ENCODE results near the gene LRRC3.

Gene LRRC3

DNA sequence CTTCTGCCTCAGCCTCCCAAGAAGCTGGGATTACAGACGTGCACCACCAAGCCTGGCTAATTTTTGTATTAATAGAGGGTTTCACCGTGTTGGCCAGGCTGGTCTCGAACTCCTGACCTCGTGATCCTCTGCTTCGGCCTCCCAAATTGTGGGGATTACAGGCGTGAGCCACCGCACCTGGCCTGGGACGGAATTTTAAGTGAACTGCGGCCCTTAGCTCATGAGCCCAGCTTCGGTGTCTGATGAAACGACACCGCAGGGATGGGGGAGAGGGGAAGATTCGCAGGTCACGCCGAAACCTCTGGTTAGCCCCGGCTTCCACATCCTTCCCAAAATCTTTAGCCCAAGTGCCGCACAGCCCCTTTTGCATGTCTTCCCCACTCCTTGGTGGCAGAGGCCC lies 39.1 kb downstream of the LRRC3 start (continued):
- TF ChIP-seq, protein P1, sequence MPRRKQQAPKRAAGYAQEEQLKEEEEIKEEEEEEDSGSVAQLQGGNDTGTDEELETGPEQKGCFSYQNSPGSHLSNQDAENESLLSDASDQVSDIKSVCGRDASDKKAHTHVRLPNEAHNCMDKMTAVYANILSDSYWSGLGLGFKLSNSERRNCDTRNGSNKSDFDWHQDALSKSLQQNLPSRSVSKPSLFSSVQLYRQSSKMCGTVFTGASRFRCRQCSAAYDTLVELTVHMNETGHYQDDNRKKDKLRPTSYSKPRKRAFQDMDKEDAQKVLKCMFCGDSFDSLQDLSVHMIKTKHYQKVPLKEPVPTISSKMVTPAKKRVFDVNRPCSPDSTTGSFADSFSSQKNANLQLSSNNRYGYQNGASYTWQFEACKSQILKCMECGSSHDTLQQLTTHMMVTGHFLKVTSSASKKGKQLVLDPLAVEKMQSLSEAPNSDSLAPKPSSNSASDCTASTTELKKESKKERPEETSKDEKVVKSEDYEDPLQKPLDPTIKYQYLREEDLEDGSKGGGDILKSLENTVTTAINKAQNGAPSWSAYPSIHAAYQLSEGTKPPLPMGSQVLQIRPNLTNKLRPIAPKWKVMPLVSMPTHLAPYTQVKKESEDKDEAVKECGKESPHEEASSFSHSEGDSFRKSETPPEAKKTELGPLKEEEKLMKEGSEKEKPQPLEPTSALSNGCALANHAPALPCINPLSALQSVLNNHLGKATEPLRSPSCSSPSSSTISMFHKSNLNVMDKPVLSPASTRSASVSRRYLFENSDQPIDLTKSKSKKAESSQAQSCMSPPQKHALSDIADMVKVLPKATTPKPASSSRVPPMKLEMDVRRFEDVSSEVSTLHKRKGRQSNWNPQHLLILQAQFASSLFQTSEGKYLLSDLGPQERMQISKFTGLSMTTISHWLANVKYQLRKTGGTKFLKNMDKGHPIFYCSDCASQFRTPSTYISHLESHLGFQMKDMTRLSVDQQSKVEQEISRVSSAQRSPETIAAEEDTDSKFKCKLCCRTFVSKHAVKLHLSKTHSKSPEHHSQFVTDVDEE (CRISPR knock-in tag; IDR thresholded peaks at IDR 0.05), result no peak
- TF ChIP-seq, protein P2, sequence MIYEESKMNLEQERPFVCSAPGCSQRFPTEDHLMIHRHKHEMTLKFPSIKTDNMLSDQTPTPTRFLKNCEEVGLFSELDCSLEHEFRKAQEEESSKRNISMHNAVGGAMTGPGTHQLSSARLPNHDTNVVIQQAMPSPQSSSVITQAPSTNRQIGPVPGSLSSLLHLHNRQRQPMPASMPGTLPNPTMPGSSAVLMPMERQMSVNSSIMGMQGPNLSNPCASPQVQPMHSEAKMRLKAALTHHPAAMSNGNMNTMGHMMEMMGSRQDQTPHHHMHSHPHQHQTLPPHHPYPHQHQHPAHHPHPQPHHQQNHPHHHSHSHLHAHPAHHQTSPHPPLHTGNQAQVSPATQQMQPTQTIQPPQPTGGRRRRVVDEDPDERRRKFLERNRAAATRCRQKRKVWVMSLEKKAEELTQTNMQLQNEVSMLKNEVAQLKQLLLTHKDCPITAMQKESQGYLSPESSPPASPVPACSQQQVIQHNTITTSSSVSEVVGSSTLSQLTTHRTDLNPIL (CRISPR knock-in tag; IDR thresholded peaks at IDR 0.05; ENCODE audit: low read depth), result no peak

DNA sequence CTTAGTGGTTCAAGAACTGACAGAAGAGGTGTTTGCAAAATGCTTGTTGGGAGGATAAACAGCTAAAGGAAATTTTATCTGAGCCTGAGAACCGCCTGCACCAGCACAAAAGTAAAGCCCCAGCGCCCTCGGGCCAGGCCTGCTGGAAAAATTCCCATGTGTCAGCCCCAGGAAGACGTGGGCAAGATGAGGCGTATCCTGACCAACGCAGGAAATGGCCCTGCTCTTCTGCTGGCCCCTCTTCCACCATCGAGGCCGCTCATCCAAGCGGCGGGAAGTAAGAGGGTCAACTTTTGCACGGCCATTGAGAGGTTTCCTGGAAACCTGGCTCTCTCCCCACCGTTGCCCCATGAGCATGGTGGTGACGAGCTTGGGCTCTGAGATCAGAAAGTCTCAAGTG lies 39.6 kb downstream of the LRRC3 start:
- TF ChIP-seq ZNF70 (CRISPR knock-in tag; IDR thresholded peaks at IDR 0.05) (no peak), SNAI2 (CRISPR knock-in tag; IDR thresholded peaks at IDR 0.05) (no peak)
- no peak for ATAC-seq

DNA sequence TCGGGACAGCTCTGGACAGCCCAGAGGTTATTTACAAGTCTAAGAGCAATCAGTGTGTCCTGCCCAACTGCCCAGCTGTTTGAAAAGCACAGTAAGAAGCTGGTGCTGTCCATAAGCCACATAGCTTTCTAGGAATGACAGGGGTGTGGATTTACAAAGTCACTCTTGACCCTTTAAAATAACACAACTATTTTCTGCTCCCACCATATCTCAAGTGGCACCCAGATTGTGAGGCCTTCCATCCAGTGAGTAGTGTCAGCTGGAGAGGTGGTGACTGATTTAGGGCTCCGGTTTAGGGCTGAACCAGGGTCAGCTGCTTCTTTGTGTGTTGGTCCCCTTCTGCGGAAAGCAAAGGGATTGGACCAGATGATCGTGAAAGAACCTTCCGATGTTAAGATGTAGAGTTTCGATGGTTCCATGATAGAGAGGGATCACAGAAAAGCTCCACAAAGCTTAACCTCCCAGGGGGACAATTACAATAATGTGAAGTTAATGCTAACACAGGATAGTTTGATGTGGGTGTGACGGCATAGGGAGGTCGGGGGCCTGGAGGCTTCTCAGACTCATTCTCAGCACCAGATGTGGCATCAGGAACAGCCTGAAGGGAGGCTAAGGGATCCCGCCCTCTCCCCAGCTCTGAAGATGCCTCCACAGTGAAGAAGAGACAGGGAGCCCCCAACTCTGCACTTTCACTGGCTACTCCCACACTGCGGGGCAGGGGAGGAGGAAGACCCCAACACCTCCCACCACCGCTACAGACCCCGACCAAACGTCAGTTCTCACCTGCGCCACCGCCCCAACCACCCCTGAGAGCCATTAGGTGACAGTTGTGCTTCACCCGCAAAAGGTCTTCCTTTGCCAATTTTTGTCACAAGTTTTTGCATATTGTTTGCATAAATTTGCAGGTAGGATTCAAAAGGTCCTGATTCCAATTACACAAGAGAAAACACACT lies 40.6 kb downstream of the LRRC3 start:
- TF ChIP-seq ISL1 (CRISPR knock-in tag; IDR thresholded peaks at IDR 0.05), result no peak
- TF ChIP-seq, protein P3, sequence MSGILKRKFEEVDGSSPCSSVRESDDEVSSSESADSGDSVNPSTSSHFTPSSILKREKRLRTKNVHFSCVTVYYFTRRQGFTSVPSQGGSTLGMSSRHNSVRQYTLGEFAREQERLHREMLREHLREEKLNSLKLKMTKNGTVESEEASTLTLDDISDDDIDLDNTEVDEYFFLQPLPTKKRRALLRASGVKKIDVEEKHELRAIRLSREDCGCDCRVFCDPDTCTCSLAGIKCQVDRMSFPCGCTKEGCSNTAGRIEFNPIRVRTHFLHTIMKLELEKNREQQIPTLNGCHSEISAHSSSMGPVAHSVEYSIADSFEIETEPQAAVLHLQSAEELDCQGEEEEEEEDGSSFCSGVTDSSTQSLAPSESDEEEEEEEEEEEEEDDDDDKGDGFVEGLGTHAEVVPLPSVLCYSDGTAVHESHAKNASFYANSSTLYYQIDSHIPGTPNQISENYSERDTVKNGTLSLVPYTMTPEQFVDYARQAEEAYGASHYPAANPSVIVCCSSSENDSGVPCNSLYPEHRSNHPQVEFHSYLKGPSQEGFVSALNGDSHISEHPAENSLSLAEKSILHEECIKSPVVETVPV (CRISPR knock-in tag; IDR thresholded peaks at IDR 0.05), result no peak
- no peak for TF ChIP-seq PPARA (CRISPR knock-in tag; IDR thresholded peaks at IDR 0.05; ENCODE audit: borderline replicate concordance)
- TF ChIP-seq, protein P4, sequence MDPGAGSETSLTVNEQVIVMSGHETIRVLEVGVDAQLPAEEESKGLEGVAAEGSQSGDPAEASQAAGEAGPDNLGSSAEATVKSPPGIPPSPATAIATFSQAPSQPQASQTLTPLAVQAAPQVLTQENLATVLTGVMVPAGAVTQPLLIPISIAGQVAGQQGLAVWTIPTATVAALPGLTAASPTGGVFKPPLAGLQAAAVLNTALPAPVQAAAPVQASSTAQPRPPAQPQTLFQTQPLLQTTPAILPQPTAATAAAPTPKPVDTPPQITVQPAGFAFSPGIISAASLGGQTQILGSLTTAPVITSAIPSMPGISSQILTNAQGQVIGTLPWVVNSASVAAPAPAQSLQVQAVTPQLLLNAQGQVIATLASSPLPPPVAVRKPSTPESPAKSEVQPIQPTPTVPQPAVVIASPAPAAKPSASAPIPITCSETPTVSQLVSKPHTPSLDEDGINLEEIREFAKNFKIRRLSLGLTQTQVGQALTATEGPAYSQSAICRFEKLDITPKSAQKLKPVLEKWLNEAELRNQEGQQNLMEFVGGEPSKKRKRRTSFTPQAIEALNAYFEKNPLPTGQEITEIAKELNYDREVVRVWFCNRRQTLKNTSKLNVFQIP (CRISPR knock-in tag; IDR thresholded peaks at IDR 0.05; ENCODE audit: borderline replicate concordance, low read depth), result no peak
- ATAC-seq, result no peak

DNA sequence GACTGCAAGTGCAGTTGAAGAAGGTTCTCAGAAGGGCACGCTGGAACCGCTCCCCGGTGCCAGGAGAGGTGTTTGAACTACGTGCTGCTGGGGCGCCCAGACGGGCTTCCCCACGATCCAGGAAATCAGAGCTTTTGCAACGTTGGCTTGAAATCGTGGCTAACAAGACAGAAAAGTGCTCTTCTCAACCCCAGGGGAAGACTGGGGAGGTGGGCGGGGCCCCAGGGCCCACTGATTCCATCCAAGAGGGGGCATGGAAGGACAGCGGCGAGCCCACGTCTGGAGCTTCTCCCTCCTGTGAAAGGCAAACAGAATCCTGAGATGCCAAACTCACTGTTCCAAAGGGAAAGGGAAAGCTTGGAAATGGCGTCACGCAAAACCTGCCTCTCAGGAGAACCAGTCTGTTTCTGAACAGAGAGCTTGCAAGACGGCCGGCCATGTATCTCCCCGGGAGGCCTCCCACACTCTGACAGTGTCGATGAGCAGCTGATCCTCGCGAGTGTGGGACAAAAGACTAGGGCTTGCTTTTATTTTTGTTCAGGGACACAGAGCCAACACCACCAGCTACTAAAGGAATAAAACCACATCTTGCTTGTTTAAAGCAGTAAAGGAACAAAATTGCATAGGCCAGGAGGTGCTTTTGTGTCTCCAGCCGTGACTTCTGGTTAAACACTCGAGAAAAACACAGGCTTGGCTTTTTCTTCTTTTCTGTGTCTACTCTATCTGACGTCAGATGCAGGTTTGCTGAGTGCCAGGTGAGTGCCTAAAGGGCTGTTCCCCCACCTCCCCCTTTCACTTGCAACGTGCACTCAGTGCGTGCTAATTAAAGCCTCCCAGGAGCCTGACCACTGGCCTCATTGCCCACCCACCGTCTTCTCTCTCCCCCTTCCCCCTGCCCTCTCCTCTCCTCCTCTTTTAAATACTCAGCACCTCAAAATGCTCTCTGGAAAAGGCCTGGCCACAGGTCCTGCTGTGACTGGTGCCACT lies 41.5 kb downstream of the LRRC3 start:
- ATAC-seq, result no peak
- TF ChIP-seq ESRRG (CRISPR knock-in tag; IDR thresholded peaks at IDR 0.05) (no peak), CSDC2 (CRISPR knock-in tag; IDR thresholded peaks at IDR 0.05) (no peak), OSR1 (CRISPR knock-in tag; IDR thresholded peaks at IDR 0.05) (no peak), RARB (CRISPR knock-in tag; IDR thresholded peaks at IDR 0.05) (no peak), TCF4 (CRISPR knock-in tag; IDR thresholded peaks at IDR 0.05; ENCODE audit: borderline replicate concordance) (no peak), PPARA (CRISPR knock-in tag; IDR thresholded peaks at IDR 0.05; ENCODE audit: borderline replicate concordance) (no peak), ZNF565 (CRISPR knock-in tag; conservative IDR thresholded peaks at IDR 0.05; ENCODE audit: low read depth) (no peak), SNAI2 (CRISPR knock-in tag; IDR thresholded peaks at IDR 0.05) (no peak), ZC3H10 (CRISPR knock-in tag; IDR thresholded peaks at IDR 0.05) (no peak), ISL1 (CRISPR knock-in tag; IDR thresholded peaks at IDR 0.05) (no peak), BACH2 (CRISPR knock-in tag; IDR thresholded peaks at IDR 0.05; ENCODE audit: borderline replicate concordance) (no peak), ZFP30 (CRISPR knock-in tag; IDR thresholded peaks at IDR 0.05) (no peak)
- TF ChIP-seq, protein P5, sequence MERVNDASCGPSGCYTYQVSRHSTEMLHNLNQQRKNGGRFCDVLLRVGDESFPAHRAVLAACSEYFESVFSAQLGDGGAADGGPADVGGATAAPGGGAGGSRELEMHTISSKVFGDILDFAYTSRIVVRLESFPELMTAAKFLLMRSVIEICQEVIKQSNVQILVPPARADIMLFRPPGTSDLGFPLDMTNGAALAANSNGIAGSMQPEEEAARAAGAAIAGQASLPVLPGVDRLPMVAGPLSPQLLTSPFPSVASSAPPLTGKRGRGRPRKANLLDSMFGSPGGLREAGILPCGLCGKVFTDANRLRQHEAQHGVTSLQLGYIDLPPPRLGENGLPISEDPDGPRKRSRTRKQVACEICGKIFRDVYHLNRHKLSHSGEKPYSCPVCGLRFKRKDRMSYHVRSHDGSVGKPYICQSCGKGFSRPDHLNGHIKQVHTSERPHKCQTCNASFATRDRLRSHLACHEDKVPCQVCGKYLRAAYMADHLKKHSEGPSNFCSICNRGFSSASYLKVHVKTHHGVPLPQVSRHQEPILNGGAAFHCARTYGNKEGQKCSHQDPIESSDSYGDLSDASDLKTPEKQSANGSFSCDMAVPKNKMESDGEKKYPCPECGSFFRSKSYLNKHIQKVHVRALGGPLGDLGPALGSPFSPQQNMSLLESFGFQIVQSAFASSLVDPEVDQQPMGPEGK (CRISPR knock-in tag; IDR thresholded peaks at IDR 0.05; ENCODE audit: borderline replicate concordance), result no peak
- TF ChIP-seq, protein P2 (CRISPR knock-in tag; IDR thresholded peaks at IDR 0.05; ENCODE audit: low read depth), result no peak
